ENCODE data around the gene TSPAN9. TPM values are rescaled to one million over a fixed set of nuclear protein-coding genes. Genes with fewer than 3 reads are reported as not detected.

TSPAN9 gene
- total and polyA plus RNA-seq, 10 of the 15 experiments (the other 5 are each of a cell fraction or from before 2014, with no cell fraction given) = 0.03 to 1.0 (median 0.12) TPM; not detected in 5

DNA sequence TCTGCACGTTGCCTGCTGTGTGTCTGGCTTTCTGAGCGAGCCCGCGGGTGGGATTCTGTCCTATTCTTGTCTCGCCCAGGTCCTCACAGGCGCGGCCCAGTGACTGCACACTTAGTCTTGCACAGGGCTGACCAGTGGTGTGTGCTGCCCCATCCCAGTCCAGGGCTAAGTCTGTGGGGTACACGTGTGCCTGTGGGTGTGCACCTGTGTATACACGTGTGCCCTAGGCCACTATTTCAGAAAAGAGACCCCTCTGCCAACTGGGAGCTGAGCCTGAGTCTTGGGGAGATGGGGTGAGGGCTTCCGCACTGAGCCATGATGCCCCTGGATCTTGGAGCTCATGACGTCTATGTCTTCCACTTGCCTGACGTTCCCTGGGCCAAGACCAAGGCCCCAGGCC is 228.3 kb downstream of the TSPAN9 start (continued):
- TF ChIP-seq, protein P1, sequence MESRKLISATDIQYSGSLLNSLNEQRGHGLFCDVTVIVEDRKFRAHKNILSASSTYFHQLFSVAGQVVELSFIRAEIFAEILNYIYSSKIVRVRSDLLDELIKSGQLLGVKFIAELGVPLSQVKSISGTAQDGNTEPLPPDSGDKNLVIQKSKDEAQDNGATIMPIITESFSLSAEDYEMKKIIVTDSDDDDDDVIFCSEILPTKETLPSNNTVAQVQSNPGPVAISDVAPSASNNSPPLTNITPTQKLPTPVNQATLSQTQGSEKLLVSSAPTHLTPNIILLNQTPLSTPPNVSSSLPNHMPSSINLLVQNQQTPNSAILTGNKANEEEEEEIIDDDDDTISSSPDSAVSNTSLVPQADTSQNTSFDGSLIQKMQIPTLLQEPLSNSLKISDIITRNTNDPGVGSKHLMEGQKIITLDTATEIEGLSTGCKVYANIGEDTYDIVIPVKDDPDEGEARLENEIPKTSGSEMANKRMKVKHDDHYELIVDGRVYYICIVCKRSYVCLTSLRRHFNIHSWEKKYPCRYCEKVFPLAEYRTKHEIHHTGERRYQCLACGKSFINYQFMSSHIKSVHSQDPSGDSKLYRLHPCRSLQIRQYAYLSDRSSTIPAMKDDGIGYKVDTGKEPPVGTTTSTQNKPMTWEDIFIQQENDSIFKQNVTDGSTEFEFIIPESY (IDR thresholded peaks at IDR 0.05) = no peak
- TF ChIP-seq SIN3A (IDR thresholded peaks at IDR 0.05; ENCODE audit: low read depth, low read length) (no peak), ESRRA (IDR thresholded peaks at IDR 0.05; ENCODE audit: low read length) (no peak), NFYA (IDR thresholded peaks at IDR 0.05; ENCODE audit: borderline replicate concordance, low read depth, low read length) (no peak), ZNF217 (IDR thresholded peaks at IDR 0.05) (no peak), ZNF622 (IDR thresholded peaks at IDR 0.05) (no peak), NR2F1 (conservative IDR thresholded peaks at IDR 0.05) (no peak)
- TF ChIP-seq, protein P2, sequence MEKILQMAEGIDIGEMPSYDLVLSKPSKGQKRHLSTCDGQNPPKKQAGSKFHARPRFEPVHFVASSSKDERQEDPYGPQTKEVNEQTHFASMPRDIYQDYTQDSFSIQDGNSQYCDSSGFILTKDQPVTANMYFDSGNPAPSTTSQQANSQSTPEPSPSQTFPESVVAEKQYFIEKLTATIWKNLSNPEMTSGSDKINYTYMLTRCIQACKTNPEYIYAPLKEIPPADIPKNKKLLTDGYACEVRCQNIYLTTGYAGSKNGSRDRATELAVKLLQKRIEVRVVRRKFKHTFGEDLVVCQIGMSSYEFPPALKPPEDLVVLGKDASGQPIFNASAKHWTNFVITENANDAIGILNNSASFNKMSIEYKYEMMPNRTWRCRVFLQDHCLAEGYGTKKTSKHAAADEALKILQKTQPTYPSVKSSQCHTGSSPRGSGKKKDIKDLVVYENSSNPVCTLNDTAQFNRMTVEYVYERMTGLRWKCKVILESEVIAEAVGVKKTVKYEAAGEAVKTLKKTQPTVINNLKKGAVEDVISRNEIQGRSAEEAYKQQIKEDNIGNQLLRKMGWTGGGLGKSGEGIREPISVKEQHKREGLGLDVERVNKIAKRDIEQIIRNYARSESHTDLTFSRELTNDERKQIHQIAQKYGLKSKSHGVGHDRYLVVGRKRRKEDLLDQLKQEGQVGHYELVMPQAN (conservative IDR thresholded peaks at IDR 0.05) = no peak

DNA sequence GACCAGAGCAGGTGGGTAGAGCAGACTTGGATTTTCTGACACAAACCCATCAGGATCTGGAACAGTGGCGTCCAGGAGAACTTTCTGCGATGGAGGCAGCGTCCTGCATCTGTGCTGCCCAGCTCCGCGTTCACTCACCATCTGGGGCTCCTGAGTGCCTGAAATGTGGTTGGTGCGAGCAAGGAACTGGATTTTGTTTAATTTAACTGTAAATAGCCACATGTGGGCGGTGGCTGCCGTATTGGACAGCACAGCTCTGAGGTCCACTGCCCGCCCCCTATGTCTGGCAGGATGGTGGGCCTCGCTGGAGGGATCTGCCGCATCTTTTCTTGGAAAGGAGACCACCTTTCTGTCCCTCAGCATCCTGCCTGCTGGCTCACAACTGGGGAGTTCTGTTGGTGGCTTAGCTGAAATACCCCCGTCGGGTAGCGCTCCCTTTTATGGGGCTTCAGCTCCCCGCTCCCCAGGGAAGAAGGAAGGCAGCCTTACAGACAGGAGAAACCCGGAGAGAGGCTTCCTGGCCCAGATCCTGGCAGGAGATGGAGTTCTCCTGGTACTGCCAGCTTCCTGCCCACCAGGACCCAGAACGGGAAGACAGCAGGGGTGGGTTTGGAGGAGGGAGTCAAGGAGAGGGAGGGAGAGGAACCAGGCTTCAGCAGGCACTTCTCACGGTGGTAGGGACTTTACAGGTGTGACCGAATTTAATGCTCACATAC is 228.9 kb downstream of the TSPAN9 start:
- no peak for TF ChIP-seq NBN (IDR thresholded peaks at IDR 0.05)
- TF ChIP-seq, protein P3, sequence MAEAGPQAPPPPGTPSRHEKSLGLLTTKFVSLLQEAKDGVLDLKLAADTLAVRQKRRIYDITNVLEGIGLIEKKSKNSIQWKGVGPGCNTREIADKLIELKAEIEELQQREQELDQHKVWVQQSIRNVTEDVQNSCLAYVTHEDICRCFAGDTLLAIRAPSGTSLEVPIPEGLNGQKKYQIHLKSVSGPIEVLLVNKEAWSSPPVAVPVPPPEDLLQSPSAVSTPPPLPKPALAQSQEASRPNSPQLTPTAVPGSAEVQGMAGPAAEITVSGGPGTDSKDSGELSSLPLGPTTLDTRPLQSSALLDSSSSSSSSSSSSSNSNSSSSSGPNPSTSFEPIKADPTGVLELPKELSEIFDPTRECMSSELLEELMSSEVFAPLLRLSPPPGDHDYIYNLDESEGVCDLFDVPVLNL (IDR thresholded peaks at IDR 0.05; ENCODE audit: low read depth, low read length) = no peak
- TF ChIP-seq CHD1 (IDR thresholded peaks at IDR 0.05; ENCODE audit: low read depth, low read length) = no peak
- RAD21 ChIA-PET (ENCODE audit: unreplicated experiment) = no interaction called here
- no peaks in the 10 kb centered on the region for H4K20me1 ChIP-seq (ENCODE audit: control insufficient read depth, insufficient read depth)
- FAIRE-seq (no peak), ATAC-seq (no peak), DNase-seq (ENCODE audit: low read depth, low spot score) (no peak)
- H3K9me3 ChIP-seq (replicated peaks; ENCODE audit: control insufficient read depth, insufficient read depth, low read length) = no peaks in the 10 kb centered on the region
- CTCF ChIA-PET = no interaction called here
- WGBS (ENCODE audit: insufficient coverage, insufficient replicate concordance, low lambda C conversion rate, missing lambda C conversion rate) = 51% methylated on average over 19 of the region's 19 CpGs
- SMC1A ChIA-PET (ENCODE audit: uncharacterized antibody, unreplicated experiment) = interaction anchor here (0.6 kb wide), 1 partner anchor 473 kb away, joined by 3 read pairs; no protein-coding TSS in a partner anchor
- no peak overlapping the region for H3K27ac ChIP-seq (ENCODE audit: control insufficient read depth, insufficient read depth)
- H3K79me2 ChIP-seq (ENCODE audit: control insufficient read depth, insufficient read depth, low read length) = no peaks in the 10 kb centered on the region
- H3K4me2 ChIP-seq (ENCODE audit: control insufficient read depth, insufficient read depth) = no peak overlapping the region
- no peaks in the 10 kb centered on the region for H3K36me3 ChIP-seq (ENCODE audit: control insufficient read depth in 2 of 2, insufficient read depth in 2 of 2, low read length in 1 of 2)
- H3K27me3 ChIP-seq (replicated peaks in 1 of 2; ENCODE audit: control insufficient read depth in 2 of 2, insufficient read depth in 2 of 2, low read length in 1 of 2) = no peaks in the 10 kb centered on the region; a peak in 3 of 4 replicates
- H3K4me1 ChIP-seq (ENCODE audit: control insufficient read depth, insufficient read depth, low read length) = no peaks in the 10 kb centered on the region
- intact Hi-C loops (cut with micrococcal nuclease; ENCODE audit: unreplicated experiment) (no loop called here), in situ Hi-C loops (cut with MboI) (no loop called here)
- no peak overlapping the region for H2AFZ ChIP-seq (ENCODE audit: control insufficient read depth, low read depth, low read length)
- no peak overlapping the region for H3K4me3 ChIP-seq
- POLR2A ChIA-PET = no interaction called here
- H3K9ac ChIP-seq (ENCODE audit: control insufficient read depth, insufficient read depth, low read length) = no peak overlapping the region
- BruUV-seq (replicated peaks) = no TSS peak
